Measurements from ENCODE around the gene TSPEAR. TPM values are rescaled to one million over a fixed set of nuclear protein-coding genes. Genes with fewer than 3 reads are reported as not detected.

The TSPEAR gene
- total and polyA plus RNA-seq, 9 of the 15 experiments (the other 6 are each of a cell fraction or from before 2014, with no cell fraction given) = not detected

DNA sequence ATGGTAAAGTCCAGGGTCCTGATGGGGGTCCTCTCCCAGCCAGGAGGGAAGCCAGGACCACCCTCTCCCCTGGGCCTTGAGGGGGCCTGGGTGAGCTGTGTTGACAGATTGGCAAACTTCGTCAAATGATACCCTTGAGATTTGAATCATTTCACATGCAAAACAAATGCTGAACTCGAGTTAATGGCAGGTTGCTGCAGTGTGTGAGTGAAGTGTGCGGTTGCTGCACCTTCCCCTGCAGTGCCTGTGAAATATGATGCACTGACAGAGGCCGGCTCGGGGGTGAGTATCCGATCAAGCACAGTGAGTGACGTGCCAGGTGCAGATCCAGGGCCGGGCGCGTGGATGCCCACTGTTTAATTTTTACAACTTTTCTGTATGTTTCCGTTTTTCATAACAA is 23.7 kb downstream of the TSPEAR start:
- in situ Hi-C loops (cut with MboI) (no loop called here), intact Hi-C loops (cut with micrococcal nuclease) (no loop called here)
- BruUV-seq (replicated peaks) = no TSS peak
- Histone ChIP-seq H3K27ac (ENCODE audit: extremely low read depth, low read depth, low read length) (no peak overlapping the region), H3K79me2 (ENCODE audit: control insufficient read depth, insufficient read depth, low read length) (no peaks in the 10 kb centered on the region), H3K4me1 (replicated peaks in 1 of 2; ENCODE audit: control insufficient read depth in 2 of 2, insufficient read depth in 2 of 2, low read length in 2 of 2) (no peaks in the 10 kb centered on the region; a peak in 1 of 5 replicates), H4K20me1 (replicated peaks; ENCODE audit: control insufficient read depth, insufficient read depth, low read length) (0 out of 2 replicates have a peak, but pooled peaks cover 4% of the 10 kb centered on the region), H3K27me3 (ENCODE audit: control insufficient read depth in 2 of 2, insufficient read depth in 2 of 2, low read length in 2 of 2) (peaks cover 20 to 48% of the 10 kb centered on the region in 2 experiments), H3K9me3 (replicated peaks; ENCODE audit: control insufficient read depth, insufficient read depth, low read depth, low read length) (no peaks in the 10 kb centered on the region), H3K9me1 (ENCODE audit: control insufficient read depth, insufficient read depth, low read length) (no peaks in the 10 kb centered on the region), H3K4me3 (no peak overlapping the region), H2AFZ (ENCODE audit: low read depth, low read length) (no peak overlapping the region), H3K9ac (ENCODE audit: insufficient read depth in 1 of 2, low read depth in 2 of 2, low read length in 2 of 2) (no peak overlapping the region), H3K4me2 (ENCODE audit: insufficient read depth, low read length) (no peak overlapping the region), H3K36me3 (ENCODE audit: control insufficient read depth, insufficient read depth, low read length) (no peaks in the 10 kb centered on the region)
- TF ChIP-seq, protein P1, sequence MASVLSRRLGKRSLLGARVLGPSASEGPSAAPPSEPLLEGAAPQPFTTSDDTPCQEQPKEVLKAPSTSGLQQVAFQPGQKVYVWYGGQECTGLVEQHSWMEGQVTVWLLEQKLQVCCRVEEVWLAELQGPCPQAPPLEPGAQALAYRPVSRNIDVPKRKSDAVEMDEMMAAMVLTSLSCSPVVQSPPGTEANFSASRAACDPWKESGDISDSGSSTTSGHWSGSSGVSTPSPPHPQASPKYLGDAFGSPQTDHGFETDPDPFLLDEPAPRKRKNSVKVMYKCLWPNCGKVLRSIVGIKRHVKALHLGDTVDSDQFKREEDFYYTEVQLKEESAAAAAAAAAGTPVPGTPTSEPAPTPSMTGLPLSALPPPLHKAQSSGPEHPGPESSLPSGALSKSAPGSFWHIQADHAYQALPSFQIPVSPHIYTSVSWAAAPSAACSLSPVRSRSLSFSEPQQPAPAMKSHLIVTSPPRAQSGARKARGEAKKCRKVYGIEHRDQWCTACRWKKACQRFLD (CRISPR knock-in tag; IDR thresholded peaks at IDR 0.05) = no peak
- no peak for TF ChIP-seq CREM (IDR thresholded peaks at IDR 0.05; ENCODE audit: low read depth)
- DNase-seq (ENCODE audit: extremely low read depth in 1 of 4, low spot score in 3 of 4) (no peak), ATAC-seq (no peak), FAIRE-seq (no peak)
- WGBS (ENCODE audit: insufficient coverage, low coverage, missing lambda C conversion rate) = 0% methylated on average over 11 of the region's 11 CpGs
- ChIA-PET POLR2A (interaction anchor here (1.0 kb wide), 1 partner anchor 11 kb away, joined by 3 read pairs; no protein-coding TSS in a partner anchor), CTCF (ENCODE audit: low intra/inter-chr PET ratio) (no interaction called here)

GRCh38 chr21:44686843-44687561 is 24.4 kb downstream of the TSPEAR start:
- no peaks in the 10 kb centered on the region for H3K9me3 ChIP-seq (replicated peaks; ENCODE audit: control insufficient read depth, insufficient read depth, low read depth, low read length)
- H2AFZ ChIP-seq (ENCODE audit: low read depth, low read length) = no peak overlapping the region
- no peaks in the 10 kb centered on the region for H3K79me2 ChIP-seq (ENCODE audit: control insufficient read depth, insufficient read depth, low read length)
- H3K4me1 ChIP-seq (replicated peaks in 1 of 2; ENCODE audit: control insufficient read depth in 2 of 2, insufficient read depth in 2 of 2, low read length in 2 of 2) = peaks cover 0 to 1% of the 10 kb centered on the region in 2 experiments; a peak in 2 of 5 replicates
- ChIA-PET CTCF (ENCODE audit: low intra/inter-chr PET ratio) (no interaction called here), POLR2A (interaction anchor here (0.7 to 1.0 kb wide), 2 partner anchors 10 to 443 kb away, joined by 3 read pairs; no protein-coding TSS in a partner anchor)
- no TSS peak for BruUV-seq (replicated peaks)
- H3K27me3 ChIP-seq (ENCODE audit: control insufficient read depth in 2 of 2, insufficient read depth in 2 of 2, low read length in 2 of 2) = peaks cover 20 to 51% of the 10 kb centered on the region in 2 experiments
- FAIRE-seq = no peak
- H4K20me1 ChIP-seq (replicated peaks; ENCODE audit: control insufficient read depth, insufficient read depth, low read length) = 0 out of 2 replicates have a peak, but pooled peaks cover 4% of the 10 kb centered on the region
- H3K9ac ChIP-seq (ENCODE audit: insufficient read depth in 1 of 2, low read depth in 2 of 2, low read length in 2 of 2) = no peak overlapping the region
- no peak for TF ChIP-seq ZNF316 (IDR thresholded peaks at IDR 0.05)
- TF ChIP-seq KLF1 (tag; IDR thresholded peaks at IDR 0.05) = no peak
- no peak for TF ChIP-seq ZNF253 (CRISPR knock-in tag; conservative IDR thresholded peaks at IDR 0.05)
- TF ChIP-seq GATAD2B (IDR thresholded peaks at IDR 0.05; ENCODE audit: borderline replicate concordance) = no peak
- no peak for TF ChIP-seq CBX8 (IDR thresholded peaks at IDR 0.05; ENCODE audit: borderline replicate concordance, extremely low read depth, low read depth, low read length, poor library complexity, severe bottlenecking)
- TF ChIP-seq HDAC1 (IDR thresholded peaks at IDR 0.05) = no peak
- no peak for TF ChIP-seq ZNF24 (IDR thresholded peaks at IDR 0.05)
- H3K9me1 ChIP-seq (ENCODE audit: control insufficient read depth, insufficient read depth, low read length) = no peaks in the 10 kb centered on the region
- H3K27ac ChIP-seq (ENCODE audit: extremely low read depth, low read depth, low read length) = no peak overlapping the region
- 4% methylated on average over 25 of the region's 25 CpGs for WGBS (ENCODE audit: insufficient coverage, low coverage, missing lambda C conversion rate)
- DNase-seq (ENCODE audit: extremely low read depth in 1 of 4, low spot score in 3 of 4) = no peak
- ATAC-seq = no peak
- in situ Hi-C loops (cut with MboI) = no loop called here
- intact Hi-C loops (cut with micrococcal nuclease) = no loop called here
- no peak overlapping the region for H3K4me2 ChIP-seq (ENCODE audit: insufficient read depth, low read length)
- H3K36me3 ChIP-seq (ENCODE audit: control insufficient read depth, insufficient read depth, low read length) = no peaks in the 10 kb centered on the region
- no peak overlapping the region for H3K4me3 ChIP-seq
